Naive thymus-derived CD4-positive, alpha-beta T cell (primary cell): ENCODE results near the gene METTL24. TPM values are rescaled to one million over a fixed set of nuclear protein-coding genes. Genes with fewer than 3 reads are reported as not detected.

ENCODE experiments used
- ATAC-seq: fragments of 150-1000 bp; cut with Tn5 transposase; 2 replicates; pipeline ENCODE4 v1.10.0; 2021; ENCODE audit warnings: mild to moderate bottlenecking, moderate library complexity
- CTCF ChIA-PET: fragments of 350-600 bp; sonication (Branson Sonifier 250); formaldehyde crosslinking; loops from one replicate; lab custom pipeline; 2021; ENCODE audit warnings: antibody characterized with exemption; lab: Charles Lee
- POLR2A ChIA-PET: fragments of 350-600 bp; sonication (Branson Sonifier 250); formaldehyde crosslinking; loops from one replicate; lab custom pipeline; 2021; ENCODE audit warnings: antibody characterized with exemption, inconsistent platforms; lab: Charles Lee
- DNase-seq, 9 donors: peaks; one replicate each; pipeline versions ENCODE4 v3.0.0 to v3.0.0-alpha.2; 2020 to 2022; ENCODE audit warnings: mixed read lengths in 1 of 9
- H3K27ac ChIP-seq: one replicate; pipeline ENCODE4 v1.7.0; 2013; ENCODE audit warnings: mild to moderate bottlenecking, low read depth, low read length, moderate library complexity
- H3K27me3 ChIP-seq, 2 donors: one replicate each; pipeline ENCODE4 v1.7.0; 2013; ENCODE audit warnings: low read length in 2 of 2, mild to moderate bottlenecking in 2 of 2, moderate library complexity in 2 of 2; ENCODE audit not compliant: control insufficient read depth in 2 of 2, insufficient read depth in 2 of 2
- H3K36me3 ChIP-seq, 3 experiments: 1 replicate in 2 of 3; 2 replicates in 1 of 3; pipeline ENCODE4 v1.7.0; 2013; ENCODE audit warnings: low read length in 3 of 3, mild to moderate bottlenecking in 3 of 3, moderate library complexity in 1 of 3; ENCODE audit not compliant: insufficient read depth in 3 of 3, control insufficient read depth in 2 of 3
- H3K4me1 ChIP-seq, 2 donors: one replicate each; pipeline ENCODE4 v1.7.0; 2013; ENCODE audit warnings: low read length in 2 of 2, mild to moderate bottlenecking in 2 of 2, moderate library complexity in 1 of 2; ENCODE audit not compliant: control insufficient read depth in 2 of 2, insufficient read depth in 2 of 2
- H3K4me3 ChIP-seq: 2 replicates; pipeline ENCODE4 v1.7.0; 2013; ENCODE audit warnings: mild to moderate bottlenecking, low read length
- H3K9me3 ChIP-seq, 3 experiments: 1 replicate in 2 of 3; 2 replicates in 1 of 3; pipeline ENCODE4 v1.7.0; 2013; ENCODE audit warnings: low read length in 3 of 3; ENCODE audit not compliant: control insufficient read depth in 2 of 3
- H3K27ac Mint-ChIP-seq, 9 donors: one replicate each; pipeline ENCODE4 v1.8.0; 2020 to 2022; ENCODE audit warnings: mixed read lengths in 9 of 9, mild to moderate bottlenecking in 8 of 9, moderate library complexity in 5 of 9, inconsistent platforms in 2 of 9
- H3K27me3 Mint-ChIP-seq, 5 donors: one replicate each; pipeline ENCODE4 v1.8.0; 2021 to 2022; ENCODE audit warnings: mixed read lengths in 5 of 5, mild to moderate bottlenecking in 1 of 5
- H3K36me3 Mint-ChIP-seq, 5 donors: one replicate each; pipeline ENCODE4 v1.8.0; 2020 to 2022; ENCODE audit warnings: mixed read lengths in 5 of 5, mild to moderate bottlenecking in 3 of 5, inconsistent platforms in 1 of 5
- H3K4me1 Mint-ChIP-seq, 7 donors: one replicate each; pipeline ENCODE4 v1.8.0; 2020 to 2022; ENCODE audit warnings: mixed read lengths in 7 of 7, mild to moderate bottlenecking in 3 of 7, inconsistent platforms in 1 of 7
- H3K4me3 Mint-ChIP-seq, 10 donors: one replicate each; pipeline ENCODE4 v1.8.0; 2020 to 2022; ENCODE audit warnings: mild to moderate bottlenecking in 10 of 10, mixed read lengths in 10 of 10, moderate library complexity in 6 of 10, inconsistent platforms in 2 of 10
- H3K9me3 Mint-ChIP-seq, 11 donors: one replicate each; pipeline ENCODE4 v1.8.0; 2020 to 2022; ENCODE audit warnings: mixed read lengths in 11 of 11, mild to moderate bottlenecking in 4 of 11, inconsistent platforms in 1 of 11, moderate library complexity in 1 of 11
- intact Hi-C, 2 donors: fragments of 100-400 bp; cut with micrococcal nuclease; formaldehyde crosslinking; loops; one replicate each; pipeline ENCODE4 v1.15.1; 2023
- polyA plus RNA-seq, 2 donors: library from polyadenylated mRNA; unstranded; fragments of 300-500 nt; fragmentation: Illumina TruSeq; gene quantifications; one replicate each; pipeline ENCODE4 v1.2.3, GENCODE V29; 2021
- total RNA-seq, 6 experiments: library from RNA in 5 of 6; stranded (reverse) in 5 of 6; gene quantifications; 1 replicate in 5 of 6; 2 replicates in 1 of 6; pipeline ENCODE4 v1.2.3 and lab custom pipeline; 2021 to 2026

METTL24 gene
- total and polyA plus RNA-seq, 7 experiments from 2014 or later = 0.47 TPM; not detected in 6

GRCh38 chr6:110366256-110366655 is 8.1 kb upstream of the METTL24 start:
- Histone ChIP-seq H3K4me1 (peaks cover 0 to 23% of the 10 kb centered on the region in 2 donors), H3K4me3 (no peak overlapping the region), H3K27ac (no peak overlapping the region), H3K9me3 (no peaks in the 10 kb centered on the region), H3K27me3 (peaks cover 0 to 6% of the 10 kb centered on the region in 2 donors), H3K36me3 (no peaks in the 10 kb centered on the region)
- peak overlapping the region in 8 of 10 donors; percentile 20 to 60 (median 40) for H3K4me3 Mint-ChIP-seq
- no peak for ATAC-seq
- H3K36me3 Mint-ChIP-seq = peaks cover 0 to 5% (median 0%) of the 10 kb centered on the region in 5 donors
- peaks cover 0 to 42% (median 23%) of the 10 kb centered on the region in 7 donors for H3K4me1 Mint-ChIP-seq
- peaks cover 3 to 41% (median 20%) of the 10 kb centered on the region in 5 donors for H3K27me3 Mint-ChIP-seq
- peak in 4 of 9 donors; percentile 6 to 19 (median 11) for DNase-seq
- POLR2A ChIA-PET = interaction anchor here (0.6 kb wide), 1 partner anchor 608 kb away, joined by 3 read pairs; no protein-coding TSS in a partner anchor
- intact Hi-C loops = no loop called here
- peaks cover 0 to 5% (median 1%) of the 10 kb centered on the region in 11 donors for H3K9me3 Mint-ChIP-seq
- H3K27ac Mint-ChIP-seq = peak overlapping the region in 8 of 9 donors; percentile 22 to 82 (median 62)
- CTCF ChIA-PET = interaction anchor here (1.0 kb wide), 1 partner anchor 25 kb away, joined by 3 read pairs; no protein-coding TSS in a partner anchor

GRCh38 chr6:110364364-110365105 is 6.4 kb upstream of the METTL24 start:
- DNase-seq (no peak), ATAC-seq (no peak)
- H3K36me3 ChIP-seq = no peaks in the 10 kb centered on the region
- peaks cover 0 to 6% (median 0%) of the 10 kb centered on the region in 5 donors for H3K36me3 Mint-ChIP-seq
- H3K27me3 Mint-ChIP-seq = peaks cover 14 to 51% (median 28%) of the 10 kb centered on the region in 5 donors
- H3K27ac Mint-ChIP-seq = peak overlapping the region in 1 of 9 donors; percentile 9
- H3K9me3 Mint-ChIP-seq = peaks cover 0 to 6% (median 1%) of the 10 kb centered on the region in 11 donors
- intact Hi-C loops = no loop called here
- ChIA-PET POLR2A (no interaction called here), CTCF (no interaction called here)
- no peak overlapping the region for H3K27ac ChIP-seq
- peaks cover 0 to 6% of the 10 kb centered on the region in 2 donors for H3K27me3 ChIP-seq
- peaks cover 0 to 42% (median 23%) of the 10 kb centered on the region in 7 donors for H3K4me1 Mint-ChIP-seq
- no peaks in the 10 kb centered on the region for H3K9me3 ChIP-seq
- no peak overlapping the region for H3K4me3 ChIP-seq
- no peak overlapping the region for H3K4me3 Mint-ChIP-seq
- peaks cover 0 to 23% of the 10 kb centered on the region in 2 donors for H3K4me1 ChIP-seq

GRCh38 chr6:110363748-110364147 is 5.6 kb upstream of the METTL24 start:
- H3K4me1 Mint-ChIP-seq = peaks cover 0 to 43% (median 23%) of the 10 kb centered on the region in 7 donors
- ChIA-PET POLR2A (no interaction called here), CTCF (no interaction called here)
- H3K9me3 Mint-ChIP-seq = peaks cover 0 to 6% (median 2%) of the 10 kb centered on the region in 11 donors
- no peak for DNase-seq
- intact Hi-C loops = no loop called here
- no peak for ATAC-seq
- peaks cover 0 to 6% (median 0%) of the 10 kb centered on the region in 5 donors for H3K36me3 Mint-ChIP-seq
- Histone ChIP-seq H3K36me3 (no peaks in the 10 kb centered on the region), H3K4me1 (peaks cover 0 to 23% of the 10 kb centered on the region in 2 donors), H3K27me3 (peaks cover 5 to 6% of the 10 kb centered on the region in 2 donors), H3K9me3 (no peaks in the 10 kb centered on the region), H3K27ac (no peak overlapping the region), H3K4me3 (no peak overlapping the region)
- H3K4me3 Mint-ChIP-seq = no peak overlapping the region
- peaks cover 22 to 51% (median 36%) of the 10 kb centered on the region in 5 donors for H3K27me3 Mint-ChIP-seq
- H3K27ac Mint-ChIP-seq = no peak overlapping the region

- ATAC-seq (no peak), DNase-seq (no peak)
- ChIA-PET CTCF (no interaction called here), POLR2A (no interaction called here)
- intact Hi-C loops = no loop called here
- H3K36me3 Mint-ChIP-seq = peaks cover 0 to 6% (median 0%) of the 10 kb centered on the region in 5 donors
- peaks cover 0 to 6% (median 2%) of the 10 kb centered on the region in 11 donors for H3K9me3 Mint-ChIP-seq
- H3K27me3 ChIP-seq = peaks cover 6 to 7% of the 10 kb centered on the region in 2 donors
- H3K36me3 ChIP-seq = no peaks in the 10 kb centered on the region
- H3K4me3 Mint-ChIP-seq = no peak overlapping the region
- H3K4me1 Mint-ChIP-seq = peaks cover 2 to 35% (median 19%) of the 10 kb centered on the region in 7 donors
- H3K4me3 ChIP-seq = no peak overlapping the region
- peaks cover 47 to 66% (median 59%) of the 10 kb centered on the region in 5 donors for H3K27me3 Mint-ChIP-seq
- H3K27ac Mint-ChIP-seq = no peak overlapping the region
- no peaks in the 10 kb centered on the region for H3K9me3 ChIP-seq
- H3K27ac ChIP-seq = no peak overlapping the region
- H3K4me1 ChIP-seq = peaks cover 0 to 7% of the 10 kb centered on the region in 2 donors
Measured at GRCh38 chr6:110360676-110361075, 2.5 kb upstream of the METTL24 start.

- ChIA-PET CTCF (no interaction called here), POLR2A (no interaction called here)
- H3K36me3 ChIP-seq = no peaks in the 10 kb centered on the region
- no peaks in the 10 kb centered on the region for H3K9me3 ChIP-seq
- no peaks in the 10 kb centered on the region for H3K4me1 ChIP-seq
- ATAC-seq = no peak
- Mint-ChIP-seq H3K36me3 (peaks cover 0 to 6% (median 0%) of the 10 kb centered on the region in 5 donors), H3K27me3 (peaks cover 51 to 74% (median 64%) of the 10 kb centered on the region in 5 donors), H3K27ac (no peak overlapping the region), H3K4me1 (peaks cover 2 to 25% (median 14%) of the 10 kb centered on the region in 7 donors), H3K9me3 (peaks cover 0 to 6% (median 2%) of the 10 kb centered on the region in 11 donors), H3K4me3 (peak overlapping the region in 5 of 10 donors; percentile 43 to 75 (median 46))
- intact Hi-C loops = no loop called here
- no peak overlapping the region for H3K27ac ChIP-seq
- no peak for DNase-seq
- H3K4me3 ChIP-seq = no peak overlapping the region
- H3K27me3 ChIP-seq = peaks cover 6 to 7% of the 10 kb centered on the region in 2 donors
Measured at GRCh38 chr6:110359556-110359955, 1.4 kb upstream of the METTL24 start.

GRCh38 chr6:110358553-110359160 is 508 bp upstream of the METTL24 start:
- no peak for DNase-seq
- no peaks in the 10 kb centered on the region for H3K4me1 ChIP-seq
- no peak overlapping the region for H3K27ac ChIP-seq
- peaks cover 2 to 22% (median 14%) of the 10 kb centered on the region in 7 donors for H3K4me1 Mint-ChIP-seq
- POLR2A ChIA-PET = interaction anchor here (0.5 kb wide), 1 partner anchor 1624 kb away, joined by 3 read pairs; no protein-coding TSS in a partner anchor
- H3K9me3 Mint-ChIP-seq = peaks cover 0 to 6% (median 2%) of the 10 kb centered on the region in 11 donors
- peak overlapping the region in 9 of 10 donors; percentile 45 to 75 (median 59) for H3K4me3 Mint-ChIP-seq
- peaks cover 6 to 7% of the 10 kb centered on the region in 2 donors for H3K27me3 ChIP-seq
- ATAC-seq = no peak
- H3K27me3 Mint-ChIP-seq = peaks cover 51 to 76% (median 65%) of the 10 kb centered on the region in 5 donors
- H3K4me3 ChIP-seq = no peak overlapping the region
- CTCF ChIA-PET = no interaction called here
- no peaks in the 10 kb centered on the region for H3K36me3 ChIP-seq
- no peak overlapping the region for H3K27ac Mint-ChIP-seq
- intact Hi-C loops = no loop called here
- peaks cover 0 to 6% (median 0%) of the 10 kb centered on the region in 5 donors for H3K36me3 Mint-ChIP-seq
- no peaks in the 10 kb centered on the region for H3K9me3 ChIP-seq
